A549 (cell line): ENCODE results near the gene CTDP1. TPM values are rescaled to one million over a fixed set of nuclear protein-coding genes. Genes with fewer than 3 reads are reported as not detected.

Source experiments
- ATAC-seq, 2 experiments: fragments of 200-7000 bp in 1 of 2; fragments of >200 bp in 1 of 2; cut with Nextera tagmentation in 1 of 2; cut with Tn5 transposase in 1 of 2; 3 replicates each; pipeline versions ENCODE4 v1.8.0 to v1.9.1; 2018 to 2020; ENCODE audit warnings: mild to moderate bottlenecking in 1 of 2, moderate library complexity in 1 of 2
- CTCF ChIA-PET: fragments of 300-600 bp; sonication (Branson Sonifier 250); formaldehyde crosslinking; extraction: SDS; loops from one replicate; lab custom pipeline; 2021; ENCODE audit warnings: antibody characterized with exemption, inconsistent platforms; lab: Yijun Ruan, JAX
- POLR2A ChIA-PET: fragments of 350-600 bp; formaldehyde crosslinking; extraction: SDS; loops from one replicate; lab custom pipeline; 2021; ENCODE audit warnings: antibody characterized with exemption, inconsistent platforms; lab: Yijun Ruan, JAX
- DNase-seq, 2 experiments: peaks; one replicate each; pipeline versions ENCODE4 v3.0.0 to v3.0.0-alpha.2; 2011 to 2016; ENCODE audit warnings: low read depth in 1 of 2, low spot score in 1 of 2
- FAIRE-seq: peaks from 2 replicates; lab custom pipeline; 2011; peaks lifted over from hg19 to GRCh38; lab: Jason Lieb, UNC
- H3K27ac ChIP-seq, 2 experiments: fragments of >200 bp; sonication (Bioruptor Twin); formaldehyde crosslinking; 3 replicates each; pipeline ENCODE4 v1.5.1; 2016 to 2017
- H3K4me1 ChIP-seq: fragments of >200 bp; sonication (Bioruptor Twin); formaldehyde crosslinking; 3 replicates; pipeline ENCODE4 v1.6.1; 2016
- H3K4me2 ChIP-seq: fragments of >200 bp; sonication (Bioruptor Twin); formaldehyde crosslinking; 3 replicates; pipeline ENCODE4 v1.6.1; 2016
- H3K4me3 ChIP-seq: fragments of >200 bp; sonication (Bioruptor Twin); formaldehyde crosslinking; 3 replicates; pipeline ENCODE4 v1.5.1; 2016
- H3K9me3 ChIP-seq: fragments of >200 bp; sonication (Bioruptor Twin); formaldehyde crosslinking; 3 replicates; pipeline ENCODE4 v1.6.1; 2016
- BCL3 ChIP-seq: fragments of >200 bp; sonication (Bioruptor Twin); formaldehyde crosslinking; IDR thresholded peaks from 3 replicates; pipeline ENCODE4 v1.6.1; 2016
- CBX2 ChIP-seq: fragments of 200-600 bp; sonication (generic); IDR thresholded peaks from 2 replicates; pipeline ENCODE4 v1.6.1; 2016; ENCODE audit warnings: low read depth, mild to moderate bottlenecking, borderline replicate concordance
- CHD2 ChIP-seq: fragments of 150-350 bp; IDR thresholded peaks from 2 replicates; pipeline ENCODE4 v1.6.1; 2014; ENCODE audit warnings: low read length; ENCODE audit not compliant: partially characterized antibody
- CTCF ChIP-seq: fragments of >200 bp; sonication (Bioruptor Twin); formaldehyde crosslinking; IDR thresholded peaks from 3 replicates; pipeline ENCODE4 v1.5.1; 2016
- EP300 ChIP-seq, 2 experiments: fragments of >200 bp; sonication (Bioruptor Twin); formaldehyde crosslinking; IDR thresholded peaks; 2 replicates in 1 of 2; 3 replicates in 1 of 2; pipeline ENCODE4 v1.6.1; 2016 to 2017
- FOSL2 ChIP-seq, 2 experiments: fragments of 450-650 bp in 1 of 2; fragments of >200 bp in 1 of 2; sonication (Bioruptor Twin) in 1 of 2; formaldehyde crosslinking; IDR thresholded peaks; 2 replicates each; pipeline versions ENCODE4 v1.5.0 to v1.6.1; 2016 to 2020; ENCODE audit warnings: mild to moderate bottlenecking in 1 of 2, moderate library complexity in 1 of 2
- HES2 ChIP-seq: fragments of >200 bp; sonication (Bioruptor Twin); formaldehyde crosslinking; IDR thresholded peaks from 2 replicates; pipeline ENCODE4 v1.6.1; 2016
- HMGXB4 ChIP-seq: fragments of 250-450 bp; sonication (Bioruptor Pico); IDR thresholded peaks from 2 replicates; pipeline ENCODE4 v1.5.0; 2021; ENCODE audit warnings: mild to moderate bottlenecking, moderate library complexity, borderline replicate concordance
- HOXA7 ChIP-seq: fragments of 250-450 bp; sonication (Bioruptor Pico); IDR thresholded peaks from 2 replicates; pipeline ENCODE4 v1.5.0; 2020; ENCODE audit warnings: mild to moderate bottlenecking, moderate library complexity
- HOXB5 ChIP-seq: fragments of 250-450 bp; sonication (Bioruptor Pico); IDR thresholded peaks from 2 replicates; pipeline ENCODE4 v1.5.0; 2020; ENCODE audit warnings: mild to moderate bottlenecking, moderate library complexity
- JUNB ChIP-seq: fragments of >200 bp; sonication (Bioruptor Twin); formaldehyde crosslinking; IDR thresholded peaks from 2 replicates; pipeline ENCODE4 v1.6.1; 2016
- KDM5A ChIP-seq: fragments of 200-600 bp; sonication (generic); IDR thresholded peaks from 2 replicates; pipeline ENCODE4 v1.6.1; 2016; ENCODE audit warnings: antibody characterized with exemption, mild to moderate bottlenecking
- MAZ ChIP-seq: fragments of 150-350 bp; IDR thresholded peaks from 2 replicates; pipeline ENCODE4 v1.6.1; 2014; ENCODE audit warnings: antibody characterized with exemption, low read depth, low read length, borderline replicate concordance
- RARB ChIP-seq: fragments of 250-450 bp; sonication (Bioruptor Pico); IDR thresholded peaks from 2 replicates; pipeline ENCODE4 v1.8.0; 2021; ENCODE audit warnings: mild to moderate bottlenecking, moderate library complexity
- RCOR1 ChIP-seq: fragments of 150-350 bp; IDR thresholded peaks from 2 replicates; pipeline ENCODE4 v1.6.1; 2014; ENCODE audit warnings: antibody characterized with exemption, low read length, low read depth
- RFX5 ChIP-seq: fragments of 450-650 bp; IDR thresholded peaks from 2 replicates; pipeline ENCODE4 v1.7.1; 2014; ENCODE audit warnings: antibody characterized with exemption, mild to moderate bottlenecking, moderate library complexity
- SMC3 ChIP-seq: fragments of >200 bp; sonication (Bioruptor Twin); formaldehyde crosslinking; IDR thresholded peaks from 3 replicates; pipeline ENCODE4 v1.6.1; 2018; ENCODE audit warnings: inconsistent platforms
- SREBF2 ChIP-seq: fragments of 450-650 bp; IDR thresholded peaks from 2 replicates; pipeline ENCODE4 v1.6.1; 2014; ENCODE audit warnings: mild to moderate bottlenecking, moderate library complexity
- TFCP2L1 ChIP-seq: fragments of 250-450 bp; sonication (Bioruptor Pico); IDR thresholded peaks from 2 replicates; pipeline ENCODE4 v1.5.0; 2021; ENCODE audit warnings: mild to moderate bottlenecking
- ZNF302 ChIP-seq: fragments of 250-450 bp; sonication (Bioruptor Pico); IDR thresholded peaks from 2 replicates; pipeline ENCODE4 v1.9.0; 2021; ENCODE audit warnings: inconsistent platforms, mild to moderate bottlenecking, moderate library complexity
- WGBS: methylation state at CpG from one replicate; pipeline ENCODE4 v1.1.6; 2017; ENCODE audit errors: missing lambda C conversion rate; 5-methylcytosine and 5-hydroxymethylcytosine counted together
- polyA plus RNA-seq, 4 experiments: library from polyadenylated mRNA; depleted of rRNA in 3 of 4; stranded (reverse); fragments of >200 nt; fragmentation: RNase III in 1 of 4; extraction: RNeasy Plus Mini Kit Qiagen cat#74134 plus additional on column Dnase treatment in 1 of 4; gene quantifications; 2 replicates in 3 of 4; 3 replicates in 1 of 4; pipeline ENCODE4 v1.2.3, GENCODE V29; 2011 to 2017

Gene CTDP1
- polyA plus RNA-seq, 2 of the 4 experiments (the other 2 are of a cell fraction) = 6.8 to 12.1 TPM

GRCh38 chr18:79779021-79779699 is 99.6 kb downstream of the CTDP1 start:
- no peak for FAIRE-seq
- DNase-seq = no peak
- ChIA-PET POLR2A (no interaction called here), CTCF (no interaction called here)
- Histone ChIP-seq H3K4me3 (no peak overlapping the region), H3K9me3 (no peaks in the 10 kb centered on the region), H3K4me1 (no peaks in the 10 kb centered on the region), H3K27ac (no peak overlapping the region), H3K4me2 (no peak overlapping the region)
- WGBS = 58% methylated on average over 28 of the region's 29 CpGs
- no peak for ATAC-seq
- no peak for TF ChIP-seq HOXA7 (CRISPR knock-in tag)
- no peak for TF ChIP-seq SMC3
- TF ChIP-seq MAZ = no peak
- TF ChIP-seq RCOR1 = no peak
- no peak for TF ChIP-seq CTCF

- ChIA-PET POLR2A (no interaction called here), CTCF (no interaction called here)
- Histone ChIP-seq H3K4me2 (no peak overlapping the region), H3K4me1 (no peaks in the 10 kb centered on the region), H3K27ac (no peak overlapping the region), H3K9me3 (no peaks in the 10 kb centered on the region), H3K4me3 (no peak overlapping the region)
- FAIRE-seq (no peak), ATAC-seq (no peak), DNase-seq (no peak)
- no peak for TF ChIP-seq BCL3
- no peak for TF ChIP-seq HMGXB4 (CRISPR knock-in tag)
- WGBS = 61% methylated on average over 14 of the region's 18 CpGs
Observed at GRCh38 chr18:79779700-79780190, 100.1 kb downstream of the CTDP1 start.

- ChIA-PET CTCF (no interaction called here), POLR2A (no interaction called here)
- 83% methylated on average over 5 of the region's 8 CpGs for WGBS
Observed at GRCh38 chr18:79780547-79780946, 100.9 kb downstream of the CTDP1 start.

More at GRCh38 chr18:79780547-79780946, 100.9 kb downstream of the CTDP1 start:
- no peaks in the 10 kb centered on the region for H3K9me3 ChIP-seq
- ATAC-seq (no peak), FAIRE-seq (no peak), DNase-seq (no peak)
- TF ChIP-seq HOXA7 (CRISPR knock-in tag) (no peak), RARB (CRISPR knock-in tag) (no peak), TFCP2L1 (CRISPR knock-in tag) (no peak), FOSL2 (IDR thresholded peaks at IDR 0.05) (no peak), FOSL2 (CRISPR knock-in tag; IDR thresholded peaks at IDR 0.05) (no peak), ZNF302 (CRISPR knock-in tag) (no peak), CHD2 (no peak), HES2 (no peak), JUNB (no peak), KDM5A (no peak), CBX2 (no peak), RFX5 (no peak), SREBF2 (no peak), EP300 (IDR thresholded peaks at IDR 0.05) (no peak), HOXB5 (CRISPR knock-in tag) (no peak)
- no peak overlapping the region for H3K4me2 ChIP-seq
- no peak overlapping the region for H3K4me3 ChIP-seq
- no peak overlapping the region for H3K27ac ChIP-seq
- no peaks in the 10 kb centered on the region for H3K4me1 ChIP-seq
